ENCODE results near the gene POLE4.

Gene POLE4

DNA sequence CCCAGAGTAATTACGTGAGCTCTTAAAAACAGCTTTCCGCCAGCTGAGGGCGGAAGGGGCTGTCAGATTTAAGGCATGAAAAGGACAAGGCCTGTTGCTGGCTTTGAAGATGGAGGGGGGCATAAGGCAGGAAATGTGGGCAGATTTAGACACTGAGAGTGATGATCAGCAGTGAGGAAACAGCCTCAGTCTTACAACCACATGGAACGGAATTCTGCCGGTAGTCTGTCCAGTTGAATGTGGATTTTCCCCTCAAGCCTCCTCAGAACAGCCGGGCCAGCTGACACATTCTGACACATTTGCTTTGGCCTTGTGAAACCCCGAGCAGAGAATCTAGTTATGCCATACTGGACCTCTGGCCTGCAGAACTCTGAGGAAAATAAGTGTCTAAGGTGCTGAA lies 16.6 kb downstream of the POLE4 start:
- no peak for DNase-seq (ENCODE audit: low spot score)
- TF ChIP-seq, protein P1, sequence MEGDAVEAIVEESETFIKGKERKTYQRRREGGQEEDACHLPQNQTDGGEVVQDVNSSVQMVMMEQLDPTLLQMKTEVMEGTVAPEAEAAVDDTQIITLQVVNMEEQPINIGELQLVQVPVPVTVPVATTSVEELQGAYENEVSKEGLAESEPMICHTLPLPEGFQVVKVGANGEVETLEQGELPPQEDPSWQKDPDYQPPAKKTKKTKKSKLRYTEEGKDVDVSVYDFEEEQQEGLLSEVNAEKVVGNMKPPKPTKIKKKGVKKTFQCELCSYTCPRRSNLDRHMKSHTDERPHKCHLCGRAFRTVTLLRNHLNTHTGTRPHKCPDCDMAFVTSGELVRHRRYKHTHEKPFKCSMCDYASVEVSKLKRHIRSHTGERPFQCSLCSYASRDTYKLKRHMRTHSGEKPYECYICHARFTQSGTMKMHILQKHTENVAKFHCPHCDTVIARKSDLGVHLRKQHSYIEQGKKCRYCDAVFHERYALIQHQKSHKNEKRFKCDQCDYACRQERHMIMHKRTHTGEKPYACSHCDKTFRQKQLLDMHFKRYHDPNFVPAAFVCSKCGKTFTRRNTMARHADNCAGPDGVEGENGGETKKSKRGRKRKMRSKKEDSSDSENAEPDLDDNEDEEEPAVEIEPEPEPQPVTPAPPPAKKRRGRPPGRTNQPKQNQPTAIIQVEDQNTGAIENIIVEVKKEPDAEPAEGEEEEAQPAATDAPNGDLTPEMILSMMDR (IDR thresholded peaks at IDR 0.05; ENCODE audit: extremely low read depth, missing control alignments) = no peak

DNA sequence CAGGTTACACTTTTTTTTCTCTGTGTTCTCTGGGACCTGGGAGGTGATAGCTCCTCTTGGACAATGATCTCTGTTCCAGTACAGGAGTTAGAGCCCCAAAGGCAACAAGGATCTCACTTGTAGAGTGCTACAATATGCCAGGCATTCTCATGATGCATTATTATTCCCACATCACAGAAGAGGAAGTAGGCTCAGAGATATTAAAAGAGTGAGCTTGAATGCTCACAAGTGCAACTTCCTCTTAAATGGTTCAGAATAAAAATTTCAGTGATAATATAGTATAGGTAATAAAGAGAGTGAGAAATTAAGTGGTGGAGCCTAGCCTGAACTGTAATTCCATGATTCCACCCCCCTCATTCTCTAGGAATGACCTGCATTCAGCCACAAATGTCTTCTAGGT lies 21.4 kb downstream of the POLE4 start:
- TF ChIP-seq, protein P1 (IDR thresholded peaks at IDR 0.05; ENCODE audit: extremely low read depth, missing control alignments) = no peak
- no peak for DNase-seq (ENCODE audit: low spot score)

DNA sequence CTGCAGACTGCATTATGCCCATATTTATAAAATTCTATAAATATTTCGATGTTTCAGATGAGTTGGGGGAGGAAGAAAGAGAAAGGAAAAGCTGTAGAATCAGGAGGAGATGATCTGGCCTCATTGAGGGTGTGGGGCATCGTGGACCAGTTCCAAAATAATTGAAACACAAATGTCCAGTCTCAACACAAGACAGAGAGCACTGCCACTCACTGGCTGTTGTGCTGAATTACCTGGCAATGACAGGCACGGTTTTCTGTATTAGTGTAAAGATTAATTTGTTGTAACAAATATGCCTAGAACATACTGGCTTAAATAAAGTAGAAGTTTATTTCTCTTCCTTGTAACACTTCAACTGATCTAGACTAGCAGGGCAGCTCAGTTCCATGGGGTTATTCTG lies 24.1 kb downstream of the POLE4 start:
- DNase-seq (ENCODE audit: low spot score) = no peak
- TF ChIP-seq, protein P1 (IDR thresholded peaks at IDR 0.05; ENCODE audit: extremely low read depth, missing control alignments) = no peak

DNA sequence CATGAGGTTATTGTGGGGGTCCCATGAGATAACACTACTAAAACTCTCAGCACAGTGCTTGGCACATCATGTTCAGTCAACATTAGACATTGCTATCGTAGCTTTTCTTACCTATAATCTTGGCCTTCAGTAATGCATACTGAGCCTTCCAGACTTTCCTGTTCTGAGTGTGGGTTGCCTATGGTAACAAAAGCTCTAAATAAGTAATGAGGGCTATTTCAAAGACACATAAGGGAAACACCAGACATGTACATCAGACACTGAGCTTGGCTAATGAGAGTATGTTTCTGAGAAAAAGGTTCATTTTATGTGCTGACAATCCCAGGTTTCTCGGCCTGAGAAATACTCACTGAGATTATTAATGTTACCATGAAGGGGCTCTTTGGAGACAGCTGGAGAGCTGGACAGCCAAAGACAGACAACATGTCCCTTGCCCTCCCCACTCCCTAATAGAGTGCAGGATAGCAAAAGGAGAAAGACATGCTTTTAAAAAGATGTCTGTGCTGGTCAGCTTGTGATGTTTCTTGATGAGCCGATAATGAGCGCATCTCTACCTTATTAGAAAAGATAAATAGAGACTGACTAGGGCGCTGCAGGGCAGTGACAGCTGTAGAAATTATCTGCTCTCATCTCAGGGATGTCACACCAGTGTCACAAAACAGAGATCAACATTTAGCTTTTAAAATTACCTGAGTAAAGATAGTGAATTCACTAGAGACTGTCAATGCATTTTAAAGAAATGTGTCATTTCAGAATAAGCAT lies 25.4 kb downstream of the POLE4 start:
- DNase-seq (ENCODE audit: low spot score) = no peak

DNA sequence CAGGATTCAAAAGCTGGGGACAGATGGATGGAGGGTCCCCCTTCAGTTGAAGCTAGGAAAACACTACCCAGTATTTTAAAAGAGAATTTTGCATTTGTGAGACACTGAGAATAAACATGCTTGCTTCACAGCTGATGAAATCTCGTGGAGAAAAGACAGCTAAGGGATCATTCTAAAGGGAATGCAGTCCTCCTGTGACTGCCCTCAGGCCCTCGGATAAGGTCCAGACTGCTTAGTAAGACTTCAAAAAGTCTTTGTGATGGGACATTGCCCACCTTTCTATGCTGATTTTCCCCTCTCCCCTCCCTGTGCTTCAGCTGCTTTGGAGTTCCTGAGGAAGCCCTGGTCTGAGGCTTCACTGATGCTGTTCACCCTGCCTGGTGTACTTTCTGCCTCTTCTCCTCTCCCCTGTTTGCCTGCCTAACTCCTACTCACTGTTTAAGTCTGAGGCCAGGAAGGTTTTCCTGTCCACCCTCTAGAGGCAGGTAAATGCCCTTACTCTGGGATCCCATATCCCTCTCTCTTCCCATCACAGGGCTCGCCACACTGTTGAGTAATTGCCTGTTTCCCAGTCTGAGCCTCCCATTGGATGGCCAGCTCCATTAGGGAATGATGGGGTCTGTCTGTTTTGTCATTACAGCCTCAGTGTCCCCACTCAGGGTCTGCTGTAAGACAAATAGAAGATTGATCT lies 26.6 kb downstream of the POLE4 start:
- TF ChIP-seq, protein P1 (IDR thresholded peaks at IDR 0.05; ENCODE audit: extremely low read depth, missing control alignments) = no peak
- DNase-seq (ENCODE audit: low spot score) = no peak

More for the DNA sequence above, 25.4 kb downstream of the POLE4 start:
- TF ChIP-seq, protein P1 (IDR thresholded peaks at IDR 0.05; ENCODE audit: extremely low read depth, missing control alignments) = no peak

DNA sequence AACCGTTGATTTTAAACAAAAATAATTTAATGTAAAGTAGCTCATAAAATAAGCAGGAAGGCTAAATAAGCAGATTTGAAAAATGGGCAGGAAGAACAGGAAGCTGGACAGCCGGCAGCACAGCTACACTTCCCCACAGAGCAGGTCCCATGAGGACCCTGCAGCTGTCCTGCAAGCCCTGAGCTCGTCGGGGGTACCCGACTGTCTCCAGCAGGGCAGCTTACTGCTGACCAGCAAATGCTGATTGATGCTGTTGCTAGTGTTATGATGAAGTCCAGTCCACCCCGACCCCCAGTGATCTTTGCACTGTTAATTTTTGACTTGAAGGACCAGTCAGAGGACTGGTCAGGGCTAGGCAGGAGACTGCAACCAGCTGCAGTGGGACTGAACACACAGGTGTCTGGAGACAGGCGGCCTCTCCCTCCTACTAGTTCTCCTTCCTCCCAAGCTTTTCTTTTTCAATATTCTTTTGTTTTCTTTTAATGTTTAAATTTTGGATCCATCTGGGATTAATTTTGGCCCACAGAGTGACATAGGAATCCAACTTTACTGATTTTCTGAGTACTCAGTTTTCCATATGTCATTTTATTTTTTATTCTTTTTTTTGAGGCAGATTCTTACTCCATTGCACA lies 27.7 kb downstream of the POLE4 start:
- TF ChIP-seq, protein P1 (IDR thresholded peaks at IDR 0.05; ENCODE audit: extremely low read depth, missing control alignments) = no peak
- no peak for DNase-seq (ENCODE audit: low spot score)

DNA sequence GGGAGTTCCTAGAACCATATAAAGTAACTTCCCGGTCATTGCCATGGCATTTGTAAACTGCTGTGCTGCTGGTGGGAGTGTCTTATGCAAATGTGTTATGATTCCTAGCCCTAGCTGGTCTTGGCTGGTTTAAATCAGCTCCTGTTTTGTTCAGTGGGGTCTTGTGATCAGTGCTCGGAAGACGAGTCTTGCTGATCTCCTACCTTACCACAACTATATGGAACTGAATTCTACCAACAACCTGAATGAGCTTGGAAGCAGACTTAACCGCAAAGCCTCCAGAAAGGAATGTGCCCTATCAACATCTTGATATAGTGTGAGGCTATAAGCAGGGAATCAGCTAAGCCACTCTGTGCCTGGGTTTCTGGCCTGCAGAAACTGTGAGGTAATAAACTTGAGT lies 33.5 kb downstream of the POLE4 start:
- TF ChIP-seq, protein P1 (IDR thresholded peaks at IDR 0.05; ENCODE audit: extremely low read depth, missing control alignments) = no peak
- no peak for DNase-seq (ENCODE audit: low spot score)

Measured in GM20000 (cell line).